GM18498 (cell line): ENCODE data around the gene C9orf85.
A peak's percentile ranks its signal among the peaks of the same experiment; 100 is the strongest.
"Not testable (repeated sequence)": the region's sequence is repeated elsewhere in the genome, so short reads cannot be mapped to it uniquely, and the experiment has no call there.

ENCODE experiments used
- ATAC-seq: cut with Tn5 transposase; IDR thresholded peaks from one replicate; pipeline ENCODE4 v1.9.1; 2021; ENCODE audit warnings: mild to moderate bottlenecking, moderate library complexity; ENCODE audit not compliant: unreplicated experiment

The C9orf85 gene

GRCh38 chr9:71937070-71937625, 25.7 kb downstream of the C9orf85 start:
- no peak for ATAC-seq

GRCh38 chr9:71937898-71938297, 26.5 kb downstream of the C9orf85 start:
- ATAC-seq, result no peak

GRCh38 chr9:71941060-71941568, 29.7 kb downstream of the C9orf85 start:
- ATAC-seq, result no peak

GRCh38 chr9:71941998-71942567, 30.6 kb downstream of the C9orf85 start:
- no peak for ATAC-seq

- ATAC-seq, result no peak
Observed at GRCh38 chr9:71944754-71945375, 33.4 kb downstream of the C9orf85 start.

GRCh38 chr9:71954652-71955051, 43.2 kb downstream of the C9orf85 start:
- ATAC-seq, result not testable (repeated sequence)

GRCh38 chr9:71955300-71955915, 44.0 kb downstream of the C9orf85 start:
- peak; percentile 84 for ATAC-seq

- no peak for ATAC-seq
Observed at GRCh38 chr9:71962328-71962727, 50.9 kb downstream of the C9orf85 start.

- ATAC-seq, result not testable (repeated sequence)
Observed at GRCh38 chr9:71963471-71963996, 52.1 kb downstream of the C9orf85 start.

- no peak for ATAC-seq
Observed at GRCh38 chr9:71965403-71965802, 54.0 kb downstream of the C9orf85 start.

- no peak for ATAC-seq
Observed at GRCh38 chr9:71966601-71967000, 55.2 kb downstream of the C9orf85 start.

GRCh38 chr9:71968541-71969090, 57.2 kb downstream of the C9orf85 start:
- no peak for ATAC-seq

GRCh38 chr9:71975833-71976232, 64.4 kb downstream of the C9orf85 start:
- no peak for ATAC-seq

- no peak for ATAC-seq
Observed at GRCh38 chr9:71977003-71977402, 65.6 kb downstream of the C9orf85 start.

GRCh38 chr9:71980266-71981190, 69.1 kb downstream of the C9orf85 start:
- ATAC-seq, result no peak

- no peak for ATAC-seq
Observed at GRCh38 chr9:71981944-71982343, 70.5 kb downstream of the C9orf85 start.

- no peak for ATAC-seq
Observed at GRCh38 chr9:71984403-71984802, 73.0 kb downstream of the C9orf85 start.

GRCh38 chr9:71984831-71985281, 73.4 kb downstream of the C9orf85 start:
- ATAC-seq, result no peak

- no peak for ATAC-seq
Observed at GRCh38 chr9:71985297-71985911, 74.0 kb downstream of the C9orf85 start.

- ATAC-seq, result no peak
Observed at GRCh38 chr9:71986900-71987299, 75.5 kb downstream of the C9orf85 start.
